22Rv1 (cell line): Measurements from ENCODE around the gene AIFM1.

Source experiments
- H3K27ac ChIP-seq: fragments of 450-650 bp; 2 replicates; pipeline ENCODE4 v1.5.1; 2017
- CTCF ChIP-seq: fragments of 450-650 bp; IDR thresholded peaks from 2 replicates; pipeline ENCODE4 v1.5.1; 2017; ENCODE audit warnings: mild to moderate bottlenecking
- ZFX ChIP-seq: fragments of 450-650 bp; IDR thresholded peaks from 2 replicates; pipeline ENCODE4 v1.6.1; 2017; ENCODE audit warnings: antibody characterized with exemption, borderline replicate concordance

Gene AIFM1

GRCh38 chrX:130176354-130176776 lies 10.7 kb upstream of the AIFM1 start:
- H3K27ac ChIP-seq = no peak overlapping the region
- TF ChIP-seq ZFX (no peak), CTCF (no peak)

- TF ChIP-seq ZFX (no peak), CTCF (no peak)
These were observed 9.3 kb upstream of the AIFM1 start for GRCh38 chrX:130174937-130175336.

GRCh38 chrX:130174045-130174704 lies 8.5 kb upstream of the AIFM1 start:
- TF ChIP-seq CTCF (no peak), ZFX (no peak)
- H3K27ac ChIP-seq = no peak overlapping the region; the same call in 1 of the 2 replicates

More at GRCh38 chrX:130174937-130175336, 9.3 kb upstream of the AIFM1 start:
- no peak overlapping the region for H3K27ac ChIP-seq

- no peak for TF ChIP-seq ZFX
- no peak for TF ChIP-seq CTCF
- peak overlapping the region; percentile 25; the same call in 1 of the 2 replicates for H3K27ac ChIP-seq
These were observed 7.7 kb upstream of the AIFM1 start for GRCh38 chrX:130173190-130173895.

GRCh38 chrX:130172127-130172845 lies 6.6 kb upstream of the AIFM1 start:
- H3K27ac ChIP-seq = no peak overlapping the region

GRCh38 chrX:130171446-130172126 lies 5.9 kb upstream of the AIFM1 start, which contains the start of gene RAB33A:
Gene RAB33A, plus strand, starts transcription at chrX:130171962. Its CDS starts 101 bp downstream, at chrX:130172063.
- TF ChIP-seq CTCF (no peak), ZFX (no peak)
- H3K27ac ChIP-seq = no peak within 1 kb of the TSS

More at GRCh38 chrX:130172127-130172845, 6.6 kb upstream of the AIFM1 start:
- TF ChIP-seq ZFX (no peak), CTCF (no peak)
